ENCODE results near the gene CYLD. TPM values are rescaled to one million over a fixed set of nuclear protein-coding genes. Genes with fewer than 3 reads are reported as not detected.

The CYLD gene
- total and polyA plus RNA-seq, 10 of the 15 experiments (the other 5 are each of a cell fraction or from before 2014, with no cell fraction given): 19.2 to 106 (median 46.1) TPM

DNA sequence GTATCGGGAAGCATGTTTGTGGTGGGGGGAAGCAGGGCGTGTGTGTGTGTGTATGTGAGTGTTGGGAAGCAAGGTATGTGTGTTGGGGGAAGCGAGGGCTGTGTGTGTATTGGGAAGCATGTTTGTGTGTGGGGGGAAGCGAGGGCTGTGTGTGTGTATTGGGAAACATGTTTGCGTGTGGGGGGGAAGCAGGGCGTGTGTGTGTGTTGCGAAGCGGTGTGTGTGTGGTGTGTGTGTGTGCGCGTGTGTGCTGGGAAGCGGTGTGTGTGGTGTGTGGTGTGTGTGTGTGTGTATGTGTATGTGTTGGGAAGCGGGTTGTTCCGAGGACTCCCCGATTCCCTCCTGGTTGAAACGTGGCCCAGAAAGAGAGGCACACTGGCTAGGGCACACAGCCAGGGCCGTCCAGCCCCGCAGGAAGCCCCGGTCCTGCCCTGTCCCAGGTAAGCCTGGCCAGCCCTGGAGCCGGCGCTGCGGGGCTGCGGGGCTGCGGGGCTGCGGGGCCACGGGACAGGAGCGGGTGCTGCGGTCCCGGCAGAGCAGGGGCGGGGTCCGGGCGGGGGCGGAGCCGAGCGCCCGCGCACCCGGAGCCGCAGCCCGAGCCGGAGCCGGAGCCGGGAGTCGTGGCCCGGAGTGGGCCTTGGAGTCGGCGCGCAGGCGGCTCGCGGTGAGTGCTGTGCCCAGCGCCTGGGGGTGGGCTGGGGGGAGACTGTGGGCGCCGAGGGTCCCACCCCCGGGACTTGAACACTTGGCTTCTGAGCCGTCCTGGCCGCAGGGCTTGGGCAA, 48.7 kb upstream of the CYLD start, which contains the start of gene NOD2 (continued):
- TF ChIP-seq, protein P1, sequence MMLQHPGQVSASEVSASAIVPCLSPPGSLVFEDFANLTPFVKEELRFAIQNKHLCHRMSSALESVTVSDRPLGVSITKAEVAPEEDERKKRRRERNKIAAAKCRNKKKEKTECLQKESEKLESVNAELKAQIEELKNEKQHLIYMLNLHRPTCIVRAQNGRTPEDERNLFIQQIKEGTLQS (IDR thresholded peaks at IDR 0.05; ENCODE audit: borderline replicate concordance, extremely low read depth, low read depth, low read length): no peak
- TF ChIP-seq MTA2 (IDR thresholded peaks at IDR 0.05; ENCODE audit: low read depth): peak; percentile 29; the same call in 1 of the 2 replicates
- TF ChIP-seq FOXM1 (IDR thresholded peaks at IDR 0.05; ENCODE audit: low read depth, low read length): no peak
- peak in 1 of 2 experiments; percentile 44; a peak in 1 of 4 replicates for TF ChIP-seq BHLHE40 (IDR thresholded peaks at IDR 0.05; ENCODE audit: borderline replicate concordance in 1 of 2, low read depth in 2 of 2, low read length in 1 of 2)
- no peak for TF ChIP-seq PML (IDR thresholded peaks at IDR 0.05; ENCODE audit: low read length)
- TF ChIP-seq EGR1 (IDR thresholded peaks at IDR 0.05; ENCODE audit: borderline replicate concordance in 1 of 2, low read depth in 2 of 2, low read length in 2 of 2): peak in 1 of 2 experiments; percentile 75; a peak in 2 of 3 replicates
- TF ChIP-seq, protein P2, sequence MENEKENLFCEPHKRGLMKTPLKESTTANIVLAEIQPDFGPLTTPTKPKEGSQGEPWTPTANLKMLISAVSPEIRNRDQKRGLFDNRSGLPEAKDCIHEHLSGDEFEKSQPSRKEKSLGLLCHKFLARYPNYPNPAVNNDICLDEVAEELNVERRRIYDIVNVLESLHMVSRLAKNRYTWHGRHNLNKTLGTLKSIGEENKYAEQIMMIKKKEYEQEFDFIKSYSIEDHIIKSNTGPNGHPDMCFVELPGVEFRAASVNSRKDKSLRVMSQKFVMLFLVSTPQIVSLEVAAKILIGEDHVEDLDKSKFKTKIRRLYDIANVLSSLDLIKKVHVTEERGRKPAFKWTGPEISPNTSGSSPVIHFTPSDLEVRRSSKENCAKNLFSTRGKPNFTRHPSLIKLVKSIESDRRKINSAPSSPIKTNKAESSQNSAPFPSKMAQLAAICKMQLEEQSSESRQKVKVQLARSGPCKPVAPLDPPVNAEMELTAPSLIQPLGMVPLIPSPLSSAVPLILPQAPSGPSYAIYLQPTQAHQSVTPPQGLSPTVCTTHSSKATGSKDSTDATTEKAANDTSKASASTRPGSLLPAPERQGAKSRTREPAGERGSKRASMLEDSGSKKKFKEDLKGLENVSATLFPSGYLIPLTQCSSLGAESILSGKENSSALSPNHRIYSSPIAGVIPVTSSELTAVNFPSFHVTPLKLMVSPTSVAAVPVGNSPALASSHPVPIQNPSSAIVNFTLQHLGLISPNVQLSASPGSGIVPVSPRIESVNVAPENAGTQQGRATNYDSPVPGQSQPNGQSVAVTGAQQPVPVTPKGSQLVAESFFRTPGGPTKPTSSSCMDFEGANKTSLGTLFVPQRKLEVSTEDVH (IDR thresholded peaks at IDR 0.05; ENCODE audit: low read depth, partially characterized antibody): no peak
- TF ChIP-seq, protein P3, sequence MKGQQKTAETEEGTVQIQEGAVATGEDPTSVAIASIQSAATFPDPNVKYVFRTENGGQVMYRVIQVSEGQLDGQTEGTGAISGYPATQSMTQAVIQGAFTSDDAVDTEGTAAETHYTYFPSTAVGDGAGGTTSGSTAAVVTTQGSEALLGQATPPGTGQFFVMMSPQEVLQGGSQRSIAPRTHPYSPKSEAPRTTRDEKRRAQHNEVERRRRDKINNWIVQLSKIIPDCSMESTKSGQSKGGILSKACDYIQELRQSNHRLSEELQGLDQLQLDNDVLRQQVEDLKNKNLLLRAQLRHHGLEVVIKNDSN (IDR thresholded peaks at IDR 0.05; ENCODE audit: borderline replicate concordance, extremely low read length, insufficient read depth, low read depth, low read length): no peak
